Measurements from ENCODE around the gene NEK6. TPM values are rescaled to one million over a fixed set of nuclear protein-coding genes. Genes with fewer than 3 reads are reported as not detected.

The NEK6 gene
- total RNA-seq, 1 experiment from 2014 or later, result 66.6 TPM

- Histone ChIP-seq H3K36me3 (ENCODE audit: control insufficient read depth, insufficient read depth, low read length) (no peaks in the 10 kb centered on the region), H3K9me3 (no peaks in the 10 kb centered on the region), H3K4me3 (ENCODE audit: low read depth, low read length) (0 out of 2 replicates have a peak overlapping the region, but pooled peaks have one; percentile 12), H3K27me3 (replicated peaks; ENCODE audit: control insufficient read depth, insufficient read depth, low read length) (no peaks in the 10 kb centered on the region), H3K4me1 (peaks cover 46% of the 10 kb centered on the region)
- H3K9me3 Mint-ChIP-seq (ENCODE audit: unreplicated experiment), result no peaks in the 10 kb centered on the region
- BruUV-seq (replicated peaks), result no TSS peak
- H3K27me3 Mint-ChIP-seq (ENCODE audit: insufficient read depth, unreplicated experiment), result no peaks in the 10 kb centered on the region
- no peak overlapping the region for H3K27ac Mint-ChIP-seq (ENCODE audit: unreplicated experiment)
- DNase-seq, result peak; percentile 66 to 72
- peaks cover 34% of the 10 kb centered on the region for H3K36me3 Mint-ChIP-seq (ENCODE audit: insufficient read depth, unreplicated experiment)
- peaks cover 47% of the 10 kb centered on the region for H3K4me1 Mint-ChIP-seq (ENCODE audit: low read depth, unreplicated experiment)
- intact Hi-C loops (cut with micrococcal nuclease; ENCODE audit: unreplicated experiment), result loop anchor here (2.0 kb wide), 1 partner anchor 259 kb away; no protein-coding TSS in a partner anchor
- ChIA-PET CTCF (interaction anchor here (0.5 to 0.7 kb wide), 3 partner anchors 24 to 1036 kb away, joined by 3 to 4 read pairs (median 4); no protein-coding TSS in a partner anchor), POLR2A (no interaction called here)
- TF ChIP-seq, protein P1, sequence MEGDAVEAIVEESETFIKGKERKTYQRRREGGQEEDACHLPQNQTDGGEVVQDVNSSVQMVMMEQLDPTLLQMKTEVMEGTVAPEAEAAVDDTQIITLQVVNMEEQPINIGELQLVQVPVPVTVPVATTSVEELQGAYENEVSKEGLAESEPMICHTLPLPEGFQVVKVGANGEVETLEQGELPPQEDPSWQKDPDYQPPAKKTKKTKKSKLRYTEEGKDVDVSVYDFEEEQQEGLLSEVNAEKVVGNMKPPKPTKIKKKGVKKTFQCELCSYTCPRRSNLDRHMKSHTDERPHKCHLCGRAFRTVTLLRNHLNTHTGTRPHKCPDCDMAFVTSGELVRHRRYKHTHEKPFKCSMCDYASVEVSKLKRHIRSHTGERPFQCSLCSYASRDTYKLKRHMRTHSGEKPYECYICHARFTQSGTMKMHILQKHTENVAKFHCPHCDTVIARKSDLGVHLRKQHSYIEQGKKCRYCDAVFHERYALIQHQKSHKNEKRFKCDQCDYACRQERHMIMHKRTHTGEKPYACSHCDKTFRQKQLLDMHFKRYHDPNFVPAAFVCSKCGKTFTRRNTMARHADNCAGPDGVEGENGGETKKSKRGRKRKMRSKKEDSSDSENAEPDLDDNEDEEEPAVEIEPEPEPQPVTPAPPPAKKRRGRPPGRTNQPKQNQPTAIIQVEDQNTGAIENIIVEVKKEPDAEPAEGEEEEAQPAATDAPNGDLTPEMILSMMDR (IDR thresholded peaks at IDR 0.05; ENCODE audit: insufficient read depth in 1 of 2, low read depth in 1 of 2, low read length in 1 of 2, severe bottlenecking in 1 of 2, unreplicated experiment in 1 of 2), result no peak
- peak overlapping the region; percentile 23 for H3K4me3 Mint-ChIP-seq (ENCODE audit: unreplicated experiment)
Observed at GRCh38 chr9:124386201-124386600, 128.5 kb downstream of the NEK6 start.

DNA sequence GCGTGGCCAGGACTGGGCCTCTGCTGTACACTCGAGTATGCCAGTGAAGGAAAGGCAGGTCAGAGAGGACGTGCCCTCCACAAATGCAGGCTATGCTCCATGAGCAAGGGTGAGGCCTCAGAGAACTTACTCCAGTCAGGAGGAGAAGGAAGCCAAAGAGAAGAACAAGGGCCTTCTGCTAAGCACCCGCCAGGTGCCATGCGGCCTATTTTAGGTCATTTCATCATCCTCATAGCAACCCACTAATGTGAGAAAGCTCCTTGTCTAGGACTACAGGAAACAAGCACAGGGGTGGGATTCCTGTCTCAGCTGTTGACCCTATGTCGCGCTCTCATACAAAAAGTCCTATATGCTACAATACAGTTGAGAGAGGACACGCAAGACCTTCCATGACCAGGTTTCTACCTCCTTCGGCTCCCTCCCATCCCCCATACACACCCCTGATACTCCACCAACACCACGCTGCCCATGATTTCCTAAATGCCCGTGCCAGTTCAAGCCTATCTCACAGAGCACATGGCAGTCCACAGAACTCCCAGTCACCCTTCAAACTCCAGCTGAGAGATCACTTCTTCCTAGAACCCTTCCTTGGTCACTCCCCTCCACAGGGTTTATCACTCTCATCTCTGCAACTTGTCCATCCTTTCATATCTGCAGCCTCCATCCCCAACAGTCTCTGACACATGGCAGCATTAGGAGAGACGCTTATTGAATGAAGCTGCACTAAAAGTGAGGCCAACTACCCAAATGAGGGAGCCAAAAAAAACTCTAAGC lies 130.7 kb downstream of the NEK6 start:
- TF ChIP-seq, protein P1 (IDR thresholded peaks at IDR 0.05; ENCODE audit: insufficient read depth in 1 of 2, low read depth in 1 of 2, low read length in 1 of 2, severe bottlenecking in 1 of 2, unreplicated experiment in 1 of 2), result no peak
- Histone ChIP-seq H3K4me1 (peaks cover 56% of the 10 kb centered on the region), H3K27me3 (replicated peaks; ENCODE audit: control insufficient read depth, insufficient read depth, low read length) (no peaks in the 10 kb centered on the region), H3K4me3 (ENCODE audit: low read depth, low read length) (no peak overlapping the region), H3K36me3 (ENCODE audit: control insufficient read depth, insufficient read depth, low read length) (peaks cover 3% of the 10 kb centered on the region; the same call in 1 of the 2 replicates), H3K9me3 (no peaks in the 10 kb centered on the region)
- H3K9me3 Mint-ChIP-seq (ENCODE audit: unreplicated experiment), result no peaks in the 10 kb centered on the region
- BruUV-seq (replicated peaks), result no TSS peak
- ChIA-PET CTCF (no interaction called here), POLR2A (interaction anchor here (0.6 kb wide), 1 partner anchor 295 kb away, joined by 3 read pairs; no protein-coding TSS in a partner anchor)
- no peak for DNase-seq
- H3K4me3 Mint-ChIP-seq (ENCODE audit: unreplicated experiment), result no peak overlapping the region
- peaks cover 24% of the 10 kb centered on the region for H3K36me3 Mint-ChIP-seq (ENCODE audit: insufficient read depth, unreplicated experiment)
- intact Hi-C loops (cut with micrococcal nuclease; ENCODE audit: unreplicated experiment), result no loop called here
- peaks cover 48% of the 10 kb centered on the region for H3K4me1 Mint-ChIP-seq (ENCODE audit: low read depth, unreplicated experiment)
- no peak overlapping the region for H3K27ac Mint-ChIP-seq (ENCODE audit: unreplicated experiment)
- H3K27me3 Mint-ChIP-seq (ENCODE audit: insufficient read depth, unreplicated experiment), result no peaks in the 10 kb centered on the region

- peaks cover 48% of the 10 kb centered on the region for H3K4me1 Mint-ChIP-seq (ENCODE audit: low read depth, unreplicated experiment)
- H3K36me3 Mint-ChIP-seq (ENCODE audit: insufficient read depth, unreplicated experiment), result peaks cover 28% of the 10 kb centered on the region
- BruUV-seq (replicated peaks), result no TSS peak
- no peak overlapping the region for H3K27ac Mint-ChIP-seq (ENCODE audit: unreplicated experiment)
- DNase-seq, result no peak
- H3K27me3 Mint-ChIP-seq (ENCODE audit: insufficient read depth, unreplicated experiment), result no peaks in the 10 kb centered on the region
- no peaks in the 10 kb centered on the region for H3K9me3 ChIP-seq
- CTCF ChIA-PET, result no interaction called here
- TF ChIP-seq, protein P1 (IDR thresholded peaks at IDR 0.05; ENCODE audit: insufficient read depth in 1 of 2, low read depth in 1 of 2, low read length in 1 of 2, severe bottlenecking in 1 of 2, unreplicated experiment in 1 of 2), result no peak
- H3K4me3 Mint-ChIP-seq (ENCODE audit: unreplicated experiment), result no peak overlapping the region
- H3K4me3 ChIP-seq (ENCODE audit: low read depth, low read length), result no peak overlapping the region
- no peaks in the 10 kb centered on the region for H3K27me3 ChIP-seq (replicated peaks; ENCODE audit: control insufficient read depth, insufficient read depth, low read length)
- H3K9me3 Mint-ChIP-seq (ENCODE audit: unreplicated experiment), result no peaks in the 10 kb centered on the region
- intact Hi-C loops (cut with micrococcal nuclease; ENCODE audit: unreplicated experiment), result no loop called here
- H3K4me1 ChIP-seq, result peaks cover 56% of the 10 kb centered on the region
- peaks cover 3% of the 10 kb centered on the region; the same call in 1 of the 2 replicates for H3K36me3 ChIP-seq (ENCODE audit: control insufficient read depth, insufficient read depth, low read length)
- POLR2A ChIA-PET, result interaction anchor here (0.6 kb wide), 1 partner anchor 296 kb away, joined by 3 read pairs; no protein-coding TSS in a partner anchor
Observed at GRCh38 chr9:124389146-124389939, 131.6 kb downstream of the NEK6 start.

Data from Caco-2 (cell line).